ENCODE data around the gene EWSR1. TPM values are rescaled to one million over a fixed set of nuclear protein-coding genes. Genes with fewer than 3 reads are reported as not detected.

EWSR1 gene
- total and polyA plus RNA-seq, 2 experiments from 2014 or later: 391 to 427 TPM

DNA sequence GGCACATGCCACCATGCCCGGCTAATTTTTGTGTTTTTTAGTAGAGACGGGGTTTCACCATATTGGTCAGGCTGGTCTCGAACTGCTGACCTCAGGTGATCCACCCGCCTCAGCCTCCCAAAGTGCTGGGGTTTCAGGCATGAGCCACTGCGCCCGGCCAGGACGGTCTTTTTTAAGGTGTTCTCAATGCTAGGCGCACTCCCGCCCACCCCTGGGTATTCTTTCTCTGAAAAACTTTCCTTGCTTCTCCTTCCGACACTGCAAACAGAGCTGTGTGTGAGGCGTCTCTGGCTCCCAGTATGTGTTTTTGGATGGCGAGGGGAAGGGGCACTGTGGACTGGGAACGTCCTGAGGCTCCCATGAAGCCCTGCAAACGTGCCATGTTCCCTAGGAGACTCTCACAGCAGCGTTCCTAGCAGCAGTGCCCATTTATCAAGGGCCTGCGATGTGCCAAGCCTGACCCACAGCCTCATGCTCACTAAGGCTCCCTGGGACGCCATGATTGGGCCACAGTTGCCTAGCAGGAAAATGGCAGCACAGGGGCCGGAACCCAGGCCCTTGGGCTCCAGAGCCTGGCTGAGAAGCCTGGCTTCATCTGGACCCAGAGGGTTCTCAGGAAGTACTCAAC is 49.9 kb downstream of the EWSR1 start (continued):
- TF ChIP-seq ZNF462 (CRISPR knock-in tag; IDR thresholded peaks at IDR 0.05): no peak
- no peak for TF ChIP-seq EZH2 (IDR thresholded peaks at IDR 0.05; ENCODE audit: low read depth, unreplicated experiment)
- no peak for TF ChIP-seq NANOG (IDR thresholded peaks at IDR 0.05; ENCODE audit: borderline replicate concordance)
- no peak for TF ChIP-seq ZNF331 (CRISPR knock-in tag; IDR thresholded peaks at IDR 0.05; ENCODE audit: low read depth)
- no peak for TF ChIP-seq ZNF114 (CRISPR knock-in tag; IDR thresholded peaks at IDR 0.05)
- TF ChIP-seq EZH2phosphoT487 (IDR thresholded peaks at IDR 0.05; ENCODE audit: unreplicated experiment): no peak
- no peak for TF ChIP-seq JUNB (IDR thresholded peaks at IDR 0.05; ENCODE audit: unreplicated experiment)

DNA sequence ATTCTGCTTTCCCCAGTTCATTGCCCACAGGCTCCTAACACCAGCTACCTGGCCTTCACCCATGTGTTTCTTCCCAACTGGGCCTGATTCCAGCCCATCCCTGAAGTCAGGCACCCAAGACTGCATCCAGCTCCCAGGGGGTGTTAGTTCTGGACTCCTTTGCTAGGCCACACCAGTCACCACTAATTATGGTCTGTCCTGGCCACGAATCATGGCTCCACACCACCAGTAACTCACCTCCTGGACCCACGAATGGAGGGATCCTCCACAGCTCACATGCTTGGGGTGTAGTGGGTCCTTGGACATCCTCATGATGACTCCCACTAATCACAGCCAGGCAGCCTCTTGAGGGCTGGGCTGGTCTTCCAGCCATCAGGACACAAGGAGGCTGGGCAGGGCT is 51.0 kb downstream of the EWSR1 start:
- peaks cover 5% of the 10 kb centered on the region; the same call in 1 of the 2 replicates for H3K4me1 ChIP-seq (ENCODE audit: insufficient read depth)
- H3K9me2 ChIP-seq (ENCODE audit: insufficient read depth): no peaks in the 10 kb centered on the region
- DNase-seq (ENCODE audit: low spot score): no peak
- H3K27ac ChIP-seq (ENCODE audit: low read depth): no peak overlapping the region
- peaks cover 5% of the 10 kb centered on the region; the same call in 1 of the 3 replicates for H3K36me3 Mint-ChIP-seq (ENCODE audit: low read depth)
- H4K20me1 ChIP-seq (replicated peaks; ENCODE audit: insufficient read depth): peaks cover 5% of the 10 kb centered on the region; the same call in 1 of the 2 replicates
- H3K36me3 ChIP-seq (ENCODE audit: insufficient read depth): no peaks in the 10 kb centered on the region
- H3K4me3 ChIP-seq: no peak overlapping the region
- H3K27me3 Mint-ChIP-seq (ENCODE audit: insufficient read depth, low read depth, poor library complexity): peaks cover 35% of the 10 kb centered on the region
- no peaks in the 10 kb centered on the region for H3K79me2 ChIP-seq (replicated peaks; ENCODE audit: insufficient read depth)
- peaks cover 10% of the 10 kb centered on the region for H3K4me1 Mint-ChIP-seq
- no peak overlapping the region for H3K27ac Mint-ChIP-seq
- ATAC-seq: no peak
- no peak overlapping the region for H3K4me2 ChIP-seq
- peaks cover 12% of the 10 kb centered on the region for H3K9me3 Mint-ChIP-seq
- peaks cover 38% of the 10 kb centered on the region for H3K27me3 ChIP-seq (ENCODE audit: insufficient read depth)
- H3F3A ChIP-seq (replicated peaks; ENCODE audit: low read depth): peaks cover 15% of the 10 kb centered on the region; the same call in 1 of the 2 replicates
- no peak overlapping the region for H2AFZ ChIP-seq
- H3K4me3 Mint-ChIP-seq: no peak overlapping the region
- no peak for TF ChIP-seq JUNB (IDR thresholded peaks at IDR 0.05; ENCODE audit: unreplicated experiment)
- TF ChIP-seq ZNF462 (CRISPR knock-in tag; IDR thresholded peaks at IDR 0.05): no peak
- TF ChIP-seq EZH2phosphoT487 (IDR thresholded peaks at IDR 0.05; ENCODE audit: unreplicated experiment): no peak

Measured in GM23338 (cell line).